ENCODE results near the gene JUP. TPM values are rescaled to one million over a fixed set of nuclear protein-coding genes. Genes with fewer than 3 reads are reported as not detected.
"Not testable (repeated sequence)": the region's sequence is repeated elsewhere in the genome, so short reads cannot be mapped to it uniquely, and the experiment has no call there.

JUP gene
- total RNA-seq, 2 experiments from 2014 or later = 40.5 to 62.0 TPM

DNA sequence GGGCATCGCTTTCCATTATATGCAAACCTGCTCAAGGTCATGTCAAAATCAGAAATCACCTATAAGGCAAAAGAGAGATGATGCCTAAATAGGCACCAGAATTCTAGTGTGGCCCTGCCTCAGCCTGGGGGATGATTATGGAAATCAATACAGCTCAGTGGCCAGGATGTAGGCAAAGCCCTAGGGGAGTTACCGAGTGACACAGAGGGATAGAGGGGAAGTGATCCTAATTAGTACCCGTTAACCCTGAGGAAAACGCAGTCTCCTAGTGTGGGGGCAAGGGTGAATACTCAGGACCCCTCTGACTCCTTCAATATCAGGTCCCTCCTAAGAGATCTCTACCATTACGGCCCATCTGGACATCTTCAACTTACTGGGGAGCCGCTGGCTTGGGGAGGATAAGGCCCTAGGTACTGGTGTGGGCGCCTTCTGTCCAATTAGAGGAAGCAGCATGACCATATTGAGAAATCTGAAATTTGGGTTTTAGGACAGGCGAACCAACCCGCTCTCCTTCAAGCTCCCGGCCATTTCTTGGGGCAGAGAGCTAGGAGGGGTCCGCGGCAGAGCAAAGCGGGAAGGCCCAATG, 48.8 kb upstream of the JUP start:
- no peaks in the 10 kb centered on the region for H3K4me1 ChIP-seq (ENCODE audit: insufficient read depth, low read length, poor library complexity, severe bottlenecking)
- BruUV-seq (replicated peaks) = no TSS peak
- ChIA-PET CTCF (ENCODE audit: unreplicated experiment) (no interaction called here), POLR2A (no interaction called here)
- H3K79me2 ChIP-seq (ENCODE audit: insufficient read depth, low read depth, low read length) = no peaks in the 10 kb centered on the region
- intact Hi-C loops (cut with micrococcal nuclease; ENCODE audit: unreplicated experiment) = no loop called here
- no peak overlapping the region for H3K27ac ChIP-seq (ENCODE audit: low read depth, low read length, poor library complexity, severe bottlenecking)
- peak overlapping the region; percentile 28; the same call in 1 of the 2 replicates for H3K4me2 ChIP-seq (ENCODE audit: low read length)
- DNase-seq (ENCODE audit: low spot score) = no peak
- H3K9me3 ChIP-seq (ENCODE audit: low read length) = no peaks in the 10 kb centered on the region
- no peaks in the 10 kb centered on the region for H4K20me1 ChIP-seq (ENCODE audit: insufficient read depth, low read length)
- H3K9me2 ChIP-seq (ENCODE audit: insufficient read depth, low read length) = no peaks in the 10 kb centered on the region
- no peak overlapping the region for H2AFZ ChIP-seq (ENCODE audit: low read length)
- no peak for TF ChIP-seq CTCF (conservative IDR thresholded peaks at IDR 0.05; ENCODE audit: low read length)
- TF ChIP-seq EZH2phosphoT487 (IDR thresholded peaks at IDR 0.05; ENCODE audit: borderline replicate concordance, low read depth, low read length) = no peak
- no peaks in the 10 kb centered on the region for H3K36me3 ChIP-seq (ENCODE audit: insufficient read depth, low read length)
- no peak overlapping the region for H3K4me3 ChIP-seq (ENCODE audit: low read depth, low read length, poor library complexity, severe bottlenecking)

- POLR2A ChIA-PET; H3K9me2 ChIP-seq (ENCODE audit: insufficient read depth, low read length): not testable (repeated sequence)
These were observed 43.5 kb upstream of the JUP start for GRCh38 chr17:41829961-41830360.

GRCh38 chr17:41825175-41825845, 38.8 kb upstream of the JUP start:
- H2AFZ ChIP-seq (ENCODE audit: low read length) = no peak overlapping the region
- POLR2A ChIA-PET = interaction anchor here (0.5 kb wide), 1 partner anchor 25 kb away, joined by 4 read pairs; no protein-coding TSS in a partner anchor
- H4K20me1 ChIP-seq (ENCODE audit: insufficient read depth, low read length) = no peaks in the 10 kb centered on the region
- no peak for DNase-seq (ENCODE audit: low spot score)
- no peak overlapping the region for H3K4me2 ChIP-seq (ENCODE audit: low read length)
- no peaks in the 10 kb centered on the region for H3K4me1 ChIP-seq (ENCODE audit: insufficient read depth, low read length, poor library complexity, severe bottlenecking)
- H3K9me2 ChIP-seq (ENCODE audit: insufficient read depth, low read length) = no peaks in the 10 kb centered on the region
- intact Hi-C loops (cut with micrococcal nuclease; ENCODE audit: unreplicated experiment) = no loop called here
- no peaks in the 10 kb centered on the region for H3K36me3 ChIP-seq (ENCODE audit: insufficient read depth, low read length)
- TF ChIP-seq CTCF (conservative IDR thresholded peaks at IDR 0.05; ENCODE audit: low read length) = no peak
- no peak for TF ChIP-seq EZH2phosphoT487 (IDR thresholded peaks at IDR 0.05; ENCODE audit: borderline replicate concordance, low read depth, low read length)
- H3K9me3 ChIP-seq (ENCODE audit: low read length) = no peaks in the 10 kb centered on the region
- BruUV-seq (replicated peaks) = no TSS peak
- no peak overlapping the region for H3K27ac ChIP-seq (ENCODE audit: low read depth, low read length, poor library complexity, severe bottlenecking)
- CTCF ChIA-PET (ENCODE audit: unreplicated experiment) = no interaction called here
- H3K4me3 ChIP-seq (ENCODE audit: low read depth, low read length, poor library complexity, severe bottlenecking) = no peak overlapping the region
- no peaks in the 10 kb centered on the region for H3K79me2 ChIP-seq (ENCODE audit: insufficient read depth, low read depth, low read length)

More at GRCh38 chr17:41829961-41830360, 43.5 kb upstream of the JUP start:
- H3K9me3 ChIP-seq (ENCODE audit: low read length); intact Hi-C loops (cut with micrococcal nuclease; ENCODE audit: unreplicated experiment); DNase-seq (ENCODE audit: low spot score); H3K27ac ChIP-seq (ENCODE audit: low read depth, low read length, poor library complexity, severe bottlenecking); H4K20me1 ChIP-seq (ENCODE audit: insufficient read depth, low read length); H3K4me2 ChIP-seq (ENCODE audit: low read length); BruUV-seq (replicated peaks); H3K36me3 ChIP-seq (ENCODE audit: insufficient read depth, low read length); CTCF ChIA-PET (ENCODE audit: unreplicated experiment); H2AFZ ChIP-seq (ENCODE audit: low read length); H3K79me2 ChIP-seq (ENCODE audit: insufficient read depth, low read depth, low read length); H3K4me1 ChIP-seq (ENCODE audit: insufficient read depth, low read length, poor library complexity, severe bottlenecking); H3K4me3 ChIP-seq (ENCODE audit: low read depth, low read length, poor library complexity, severe bottlenecking): not testable (repeated sequence)

Measured in OCI-LY7 (cell line).